GM23338 (cell line): ENCODE data around the gene DAPK3. TPM values are rescaled to one million over a fixed set of nuclear protein-coding genes. Genes with fewer than 3 reads are reported as not detected.

Experiments
- ATAC-seq: fragments of 200-7000 bp; cut with Tn5 transposase; 3 replicates; pipeline ENCODE4 v1.9.1; 2020
- DNase-seq: peaks from one replicate; pipeline ENCODE4 v3.0.0-alpha.2; 2015; ENCODE audit warnings: low spot score
- H2AFZ ChIP-seq: fragments of 200-600 bp; sonication (generic); 2 replicates; pipeline ENCODE4 v1.8.0; 2016; ENCODE audit warnings: antibody characterized with exemption, mild to moderate bottlenecking, moderate library complexity
- H3F3A ChIP-seq: fragments of 200-600 bp; sonication (generic); replicated peaks from 2 replicates; pipeline ENCODE4 v1.8.0; 2017; ENCODE audit warnings: antibody characterized with exemption, mixed run types, low read depth
- H3K27ac ChIP-seq: fragments of 200-600 bp; sonication (generic); 2 replicates; pipeline ENCODE4 v1.6.1; 2016; ENCODE audit warnings: low read depth
- H3K27me3 ChIP-seq: fragments of 200-600 bp; sonication (generic); 2 replicates; pipeline ENCODE4 v1.8.0; 2016; ENCODE audit warnings: mild to moderate bottlenecking, mixed run types, moderate library complexity; ENCODE audit not compliant: insufficient read depth
- H3K36me3 ChIP-seq: fragments of 200-600 bp; sonication (generic); 2 replicates; pipeline ENCODE4 v1.8.0; 2016; ENCODE audit warnings: mild to moderate bottlenecking; ENCODE audit not compliant: insufficient read depth
- H3K4me1 ChIP-seq: fragments of 200-600 bp; sonication (generic); 2 replicates; pipeline ENCODE4 v1.8.0; 2016; ENCODE audit warnings: mild to moderate bottlenecking, moderate library complexity; ENCODE audit not compliant: insufficient read depth
- H3K4me2 ChIP-seq: fragments of 200-600 bp; sonication (generic); 2 replicates; pipeline ENCODE4 v1.7.1; 2017; ENCODE audit warnings: mixed run types
- H3K4me3 ChIP-seq: fragments of 200-600 bp; sonication (generic); 2 replicates; pipeline ENCODE4 v1.6.1; 2016; ENCODE audit warnings: mixed run types
- H3K79me2 ChIP-seq: fragments of 200-600 bp; sonication (generic); replicated peaks from 2 replicates; pipeline ENCODE4 v1.8.0; 2017; ENCODE audit warnings: mild to moderate bottlenecking; ENCODE audit not compliant: insufficient read depth
- H3K9me2 ChIP-seq: fragments of 200-600 bp; sonication (generic); 2 replicates; pipeline ENCODE4 v1.8.0; 2017; ENCODE audit not compliant: insufficient read depth
- H4K20me1 ChIP-seq: fragments of 200-600 bp; sonication (generic); replicated peaks from 2 replicates; pipeline ENCODE4 v1.8.0; 2017; ENCODE audit warnings: mild to moderate bottlenecking; ENCODE audit not compliant: insufficient read depth
- H3K27ac Mint-ChIP-seq: 2 replicates; pipeline ENCODE4 v1.8.0; 2020; ENCODE audit warnings: inconsistent platforms, mild to moderate bottlenecking, moderate library complexity, mixed read lengths
- H3K27me3 Mint-ChIP-seq: 3 replicates; pipeline ENCODE4 v1.8.0; 2022; ENCODE audit warnings: low read depth, mild to moderate bottlenecking, moderate library complexity, mixed read lengths, inconsistent platforms; ENCODE audit not compliant: insufficient read depth, poor library complexity
- H3K36me3 Mint-ChIP-seq: 3 replicates; pipeline ENCODE4 v1.8.0; 2021; ENCODE audit warnings: low read depth, mild to moderate bottlenecking, inconsistent platforms, moderate library complexity, mixed read lengths
- H3K4me1 Mint-ChIP-seq: 3 replicates; pipeline ENCODE4 v1.8.0; 2020; ENCODE audit warnings: mild to moderate bottlenecking, inconsistent platforms, mixed read lengths
- H3K4me3 Mint-ChIP-seq: 3 replicates; pipeline ENCODE4 v1.8.0; 2021; ENCODE audit warnings: moderate library complexity, mild to moderate bottlenecking, inconsistent platforms, mixed read lengths
- H3K9me3 Mint-ChIP-seq: 3 replicates; pipeline ENCODE4 v1.8.0; 2020; ENCODE audit warnings: moderate library complexity, mild to moderate bottlenecking, inconsistent platforms, mixed read lengths
- CREB1 ChIP-seq: fragments of 250-450 bp; sonication (Bioruptor Pico); IDR thresholded peaks from 2 replicates; pipeline ENCODE4 v1.5.0; 2020; ENCODE audit warnings: low read depth, mild to moderate bottlenecking, moderate library complexity
- EZH2 ChIP-seq: fragments of 200-600 bp; sonication (generic); IDR thresholded peaks from one replicate; pipeline ENCODE4 v1.8.0; 2017; ENCODE audit warnings: antibody characterized with exemption, mild to moderate bottlenecking, low read depth; ENCODE audit not compliant: unreplicated experiment
- EZH2phosphoT487 ChIP-seq: fragments of 200-600 bp; sonication (generic); IDR thresholded peaks from one replicate; pipeline ENCODE4 v1.8.1; 2018; ENCODE audit warnings: antibody characterized with exemption; ENCODE audit not compliant: unreplicated experiment
- JUNB ChIP-seq: IDR thresholded peaks from one replicate; pipeline ENCODE4 v1.6.1; 2016; ENCODE audit warnings: antibody characterized with exemption; ENCODE audit not compliant: unreplicated experiment
- NANOG ChIP-seq: IDR thresholded peaks from 2 replicates; pipeline ENCODE4 v1.6.1; 2016; ENCODE audit warnings: antibody characterized with exemption, borderline replicate concordance
- POLR2AphosphoS5 ChIP-seq: IDR thresholded peaks from 2 replicates; pipeline ENCODE4 v1.6.1; 2016; ENCODE audit warnings: antibody characterized with exemption, low read depth
- STAT1 ChIP-seq: IDR thresholded peaks from one replicate; pipeline ENCODE4 v1.6.1; 2016; ENCODE audit warnings: antibody characterized with exemption; ENCODE audit not compliant: unreplicated experiment
- ZNF114 ChIP-seq: fragments of 250-450 bp; sonication (Bioruptor Pico); IDR thresholded peaks from 2 replicates; pipeline ENCODE4 v1.5.0; 2020; ENCODE audit warnings: mild to moderate bottlenecking, moderate library complexity
- ZNF331 ChIP-seq: fragments of 250-450 bp; sonication (Bioruptor Pico); IDR thresholded peaks from 2 replicates; pipeline ENCODE4 v1.5.0; 2020; ENCODE audit warnings: low read depth, mild to moderate bottlenecking, moderate library complexity
- polyA plus RNA-seq: library from polyadenylated mRNA; unstranded; fragments of >200 nt; fragmentation: Nextera tagmentation; extraction: Ambion mirVana; gene quantifications from 2 replicates; pipeline ENCODE4 v1.2.1, GENCODE V29; 2016
- total RNA-seq: library from RNA; depleted of rRNA; stranded (reverse); fragments of >200 nt; shearing (Covaris generic); gene quantifications from 2 replicates; pipeline ENCODE4 v1.2.3, GENCODE V29; 2014
- TF ChIP-seq, protein P1 (sequence below): IDR thresholded peaks from 2 replicates; pipeline ENCODE4 v1.6.1; 2016; ENCODE audit warnings: antibody characterized with exemption
- TF ChIP-seq, protein P2 (sequence below): IDR thresholded peaks from one replicate; pipeline ENCODE4 v1.6.1; 2018; ENCODE audit warnings: antibody characterized with exemption; ENCODE audit not compliant: unreplicated experiment
- TF ChIP-seq, protein P3 (sequence below), 2 experiments: fragments of 200-600 bp in 1 of 2; sonication (generic) in 1 of 2; conservative IDR thresholded peaks; 2 replicates each; pipeline versions ENCODE4 v1.5.1 to v1.6.1; 2016 to 2017; ENCODE audit warnings: antibody characterized with exemption in 2 of 2, low read depth in 2 of 2, mild to moderate bottlenecking in 2 of 2, moderate library complexity in 1 of 2

The DAPK3 gene
- total and polyA plus RNA-seq, 2 experiments from 2014 or later, result 32.1 to 95.6 TPM

DNA sequence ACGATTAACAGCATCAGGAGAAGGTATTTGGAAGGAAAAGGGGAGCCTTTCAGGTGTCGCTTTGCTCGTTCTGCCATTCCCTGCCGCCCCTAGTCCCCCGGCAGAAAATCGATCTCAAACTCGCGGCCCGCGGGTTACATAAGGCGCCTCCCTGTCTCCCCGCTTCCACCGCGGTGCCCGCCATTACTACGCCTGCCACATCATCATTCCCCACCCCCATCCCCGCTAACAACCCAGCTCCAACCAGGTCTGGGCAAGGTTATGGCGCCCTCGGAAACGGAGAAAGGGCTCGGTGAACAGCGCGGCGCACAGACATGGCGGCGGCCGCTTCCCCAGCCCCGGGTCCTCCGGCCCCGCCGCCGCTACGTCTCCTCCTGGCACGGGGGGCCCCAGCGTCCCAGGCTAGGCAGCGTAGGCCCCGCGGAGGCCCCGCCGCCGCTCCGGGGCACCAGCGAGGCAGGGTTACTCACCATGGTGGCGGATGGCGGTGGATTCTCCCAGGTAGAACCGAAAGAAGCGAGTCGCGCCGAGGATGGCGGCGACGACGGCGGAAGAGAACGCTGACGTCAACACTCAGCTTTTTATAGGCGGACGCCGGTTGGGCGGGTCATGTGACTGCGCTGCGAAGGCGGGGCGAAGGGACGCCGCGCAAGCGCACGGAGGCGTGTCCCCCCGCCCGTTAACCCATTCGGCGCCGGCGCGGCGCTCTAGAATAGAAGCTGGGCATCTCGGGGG is 14.2 kb upstream of the DAPK3 start, which contains the start of gene EEF2:
Gene EEF2, minus strand, starts transcription at position 556 of the 735 bp plus-strand sequence. Its CDS starts 83 bp downstream, at position 473.
- H3K4me3 ChIP-seq, result peak within 1 kb of the TSS; percentile 100
- H3K4me1 Mint-ChIP-seq, result peaks cover 38% of the 10 kb centered on the region
- H3K27me3 ChIP-seq, result peaks cover 7% of the 10 kb centered on the region; the same call in 1 of the 2 replicates
- peak; percentile 92 for TF ChIP-seq CREB1
- TF ChIP-seq EZH2, result no peak
- TF ChIP-seq, protein P1, sequence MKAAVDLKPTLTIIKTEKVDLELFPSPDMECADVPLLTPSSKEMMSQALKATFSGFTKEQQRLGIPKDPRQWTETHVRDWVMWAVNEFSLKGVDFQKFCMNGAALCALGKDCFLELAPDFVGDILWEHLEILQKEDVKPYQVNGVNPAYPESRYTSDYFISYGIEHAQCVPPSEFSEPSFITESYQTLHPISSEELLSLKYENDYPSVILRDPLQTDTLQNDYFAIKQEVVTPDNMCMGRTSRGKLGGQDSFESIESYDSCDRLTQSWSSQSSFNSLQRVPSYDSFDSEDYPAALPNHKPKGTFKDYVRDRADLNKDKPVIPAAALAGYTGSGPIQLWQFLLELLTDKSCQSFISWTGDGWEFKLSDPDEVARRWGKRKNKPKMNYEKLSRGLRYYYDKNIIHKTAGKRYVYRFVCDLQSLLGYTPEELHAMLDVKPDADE, result peak; percentile 74
- TF ChIP-seq, protein P2, sequence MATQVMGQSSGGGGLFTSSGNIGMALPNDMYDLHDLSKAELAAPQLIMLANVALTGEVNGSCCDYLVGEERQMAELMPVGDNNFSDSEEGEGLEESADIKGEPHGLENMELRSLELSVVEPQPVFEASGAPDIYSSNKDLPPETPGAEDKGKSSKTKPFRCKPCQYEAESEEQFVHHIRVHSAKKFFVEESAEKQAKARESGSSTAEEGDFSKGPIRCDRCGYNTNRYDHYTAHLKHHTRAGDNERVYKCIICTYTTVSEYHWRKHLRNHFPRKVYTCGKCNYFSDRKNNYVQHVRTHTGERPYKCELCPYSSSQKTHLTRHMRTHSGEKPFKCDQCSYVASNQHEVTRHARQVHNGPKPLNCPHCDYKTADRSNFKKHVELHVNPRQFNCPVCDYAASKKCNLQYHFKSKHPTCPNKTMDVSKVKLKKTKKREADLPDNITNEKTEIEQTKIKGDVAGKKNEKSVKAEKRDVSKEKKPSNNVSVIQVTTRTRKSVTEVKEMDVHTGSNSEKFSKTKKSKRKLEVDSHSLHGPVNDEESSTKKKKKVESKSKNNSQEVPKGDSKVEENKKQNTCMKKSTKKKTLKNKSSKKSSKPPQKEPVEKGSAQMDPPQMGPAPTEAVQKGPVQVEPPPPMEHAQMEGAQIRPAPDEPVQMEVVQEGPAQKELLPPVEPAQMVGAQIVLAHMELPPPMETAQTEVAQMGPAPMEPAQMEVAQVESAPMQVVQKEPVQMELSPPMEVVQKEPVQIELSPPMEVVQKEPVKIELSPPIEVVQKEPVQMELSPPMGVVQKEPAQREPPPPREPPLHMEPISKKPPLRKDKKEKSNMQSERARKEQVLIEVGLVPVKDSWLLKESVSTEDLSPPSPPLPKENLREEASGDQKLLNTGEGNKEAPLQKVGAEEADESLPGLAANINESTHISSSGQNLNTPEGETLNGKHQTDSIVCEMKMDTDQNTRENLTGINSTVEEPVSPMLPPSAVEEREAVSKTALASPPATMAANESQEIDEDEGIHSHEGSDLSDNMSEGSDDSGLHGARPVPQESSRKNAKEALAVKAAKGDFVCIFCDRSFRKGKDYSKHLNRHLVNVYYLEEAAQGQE, result peak; percentile 32
- peak; percentile 100 for TF ChIP-seq POLR2AphosphoS5
- ATAC-seq (peak; percentile 15), DNase-seq (peak; percentile 94)
- H3F3A ChIP-seq, result peaks cover 52% of the 10 kb centered on the region
- peaks cover 15% of the 10 kb centered on the region; the same call in 2 of the 3 replicates for H3K9me3 Mint-ChIP-seq
- peaks cover 20% of the 10 kb centered on the region for H3K4me1 ChIP-seq
- peak within 1 kb of the TSS; percentile 99 for H3K27ac Mint-ChIP-seq
- H3K79me2 ChIP-seq, result peaks cover 52% of the 10 kb centered on the region
- no peaks in the 10 kb centered on the region for H3K9me2 ChIP-seq
- H2AFZ ChIP-seq, result peak within 1 kb of the TSS; percentile 63; the same call in 1 of the 2 replicates
- peak within 1 kb of the TSS; percentile 100 for H3K4me2 ChIP-seq
- H3K27me3 Mint-ChIP-seq, result peaks cover 47% of the 10 kb centered on the region
- H3K36me3 Mint-ChIP-seq, result peaks cover 53% of the 10 kb centered on the region
- H3K36me3 ChIP-seq, result peaks cover 44% of the 10 kb centered on the region
- peak within 1 kb of the TSS; percentile 98 for H3K4me3 Mint-ChIP-seq
- H3K27ac ChIP-seq, result peak within 1 kb of the TSS; percentile 95
- peaks cover 48% of the 10 kb centered on the region for H4K20me1 ChIP-seq

DNA sequence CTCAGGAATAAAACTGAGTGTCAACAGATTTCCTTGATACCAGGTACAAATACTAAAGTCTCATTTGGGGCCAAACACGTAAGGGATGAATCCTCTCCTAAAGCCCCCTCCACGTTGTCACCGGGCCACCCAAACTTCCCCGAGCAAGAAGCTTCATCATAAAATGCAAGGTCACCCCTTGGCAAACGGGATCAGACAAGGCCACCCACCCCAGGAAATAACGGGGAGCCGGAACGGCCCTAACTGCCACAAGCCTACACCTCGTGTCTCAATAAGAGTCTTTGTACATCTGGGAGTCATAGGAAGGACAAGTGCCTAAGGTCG is 13.6 kb upstream of the DAPK3 start:
- peaks cover 51% of the 10 kb centered on the region for H4K20me1 ChIP-seq
- Mint-ChIP-seq H3K27ac (peak overlapping the region; percentile 99), H3K4me1 (peaks cover 37% of the 10 kb centered on the region), H3K27me3 (peaks cover 49% of the 10 kb centered on the region), H3K36me3 (peaks cover 59% of the 10 kb centered on the region), H3K9me3 (peaks cover 15% of the 10 kb centered on the region; the same call in 2 of the 3 replicates), H3K4me3 (peak overlapping the region; percentile 98)
- peaks cover 57% of the 10 kb centered on the region for H3F3A ChIP-seq
- H2AFZ ChIP-seq, result no peak overlapping the region
- peak overlapping the region; percentile 100 for H3K4me3 ChIP-seq
- peaks cover 20% of the 10 kb centered on the region for H3K4me1 ChIP-seq
- DNase-seq (no peak), ATAC-seq (no peak)
- H3K4me2 ChIP-seq, result peak overlapping the region; percentile 100
- H3K79me2 ChIP-seq, result peaks cover 58% of the 10 kb centered on the region
- no peaks in the 10 kb centered on the region for H3K9me2 ChIP-seq
- H3K27ac ChIP-seq, result peak overlapping the region; percentile 95
- H3K27me3 ChIP-seq, result peaks cover 7% of the 10 kb centered on the region; the same call in 1 of the 2 replicates
- peaks cover 48% of the 10 kb centered on the region for H3K36me3 ChIP-seq
- TF ChIP-seq STAT1 (no peak), POLR2AphosphoS5 (no peak), JUNB (no peak), EZH2phosphoT487 (no peak), ZNF331 (no peak), CREB1 (no peak), EZH2 (no peak), NANOG (no peak), ZNF114 (CRISPR knock-in tag) (no peak)
- TF ChIP-seq, protein P1, result no peak
- TF ChIP-seq, protein P3, sequence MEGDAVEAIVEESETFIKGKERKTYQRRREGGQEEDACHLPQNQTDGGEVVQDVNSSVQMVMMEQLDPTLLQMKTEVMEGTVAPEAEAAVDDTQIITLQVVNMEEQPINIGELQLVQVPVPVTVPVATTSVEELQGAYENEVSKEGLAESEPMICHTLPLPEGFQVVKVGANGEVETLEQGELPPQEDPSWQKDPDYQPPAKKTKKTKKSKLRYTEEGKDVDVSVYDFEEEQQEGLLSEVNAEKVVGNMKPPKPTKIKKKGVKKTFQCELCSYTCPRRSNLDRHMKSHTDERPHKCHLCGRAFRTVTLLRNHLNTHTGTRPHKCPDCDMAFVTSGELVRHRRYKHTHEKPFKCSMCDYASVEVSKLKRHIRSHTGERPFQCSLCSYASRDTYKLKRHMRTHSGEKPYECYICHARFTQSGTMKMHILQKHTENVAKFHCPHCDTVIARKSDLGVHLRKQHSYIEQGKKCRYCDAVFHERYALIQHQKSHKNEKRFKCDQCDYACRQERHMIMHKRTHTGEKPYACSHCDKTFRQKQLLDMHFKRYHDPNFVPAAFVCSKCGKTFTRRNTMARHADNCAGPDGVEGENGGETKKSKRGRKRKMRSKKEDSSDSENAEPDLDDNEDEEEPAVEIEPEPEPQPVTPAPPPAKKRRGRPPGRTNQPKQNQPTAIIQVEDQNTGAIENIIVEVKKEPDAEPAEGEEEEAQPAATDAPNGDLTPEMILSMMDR (conservative IDR thresholded peaks at IDR 0.05; ENCODE audit: low read depth in 2 of 2), result no peak
